NCI-H748 treated with DMSO at 0.1 percent for 48 hours (cell line): ENCODE results near the gene LTBP2.

Experiments
- DNase-seq: peaks from one replicate; lab custom pipeline; 2025; lab: John Stamatoyannopoulos, UW

LTBP2 gene

GRCh38 chr14:74571901-74572725 is 39.9 kb downstream of the LTBP2 start:
- DNase-seq, result no peak

GRCh38 chr14:74571441-74571841 is 40.6 kb downstream of the LTBP2 start:
- DNase-seq, result no peak

GRCh38 chr14:74570696-74571095 is 41.3 kb downstream of the LTBP2 start:
- DNase-seq, result no peak

GRCh38 chr14:74569806-74570591 is 42.0 kb downstream of the LTBP2 start:
- no peak for DNase-seq

GRCh38 chr14:74569387-74569786 is 42.6 kb downstream of the LTBP2 start:
- no peak for DNase-seq

- DNase-seq, result no peak
Measured at GRCh38 chr14:74568911-74569310, 43.1 kb downstream of the LTBP2 start.

GRCh38 chr14:74568380-74568649 is 43.7 kb downstream of the LTBP2 start:
- no peak for DNase-seq

- DNase-seq, result no peak
Measured at GRCh38 chr14:74567646-74568379, 44.2 kb downstream of the LTBP2 start.

GRCh38 chr14:74567219-74567618 is 44.8 kb downstream of the LTBP2 start:
- no peak for DNase-seq

- DNase-seq, result no peak
Measured at GRCh38 chr14:74566174-74567141, 45.6 kb downstream of the LTBP2 start.

GRCh38 chr14:74563586-74564159 is 48.4 kb downstream of the LTBP2 start:
- no peak for DNase-seq

GRCh38 chr14:74563233-74563585 is 48.8 kb downstream of the LTBP2 start:
- DNase-seq, result no peak

GRCh38 chr14:74562515-74563232 is 49.4 kb downstream of the LTBP2 start:
- no peak for DNase-seq

GRCh38 chr14:74558655-74559054 is 53.4 kb downstream of the LTBP2 start:
- no peak for DNase-seq

GRCh38 chr14:74557691-74558090 is 54.3 kb downstream of the LTBP2 start:
- no peak for DNase-seq

GRCh38 chr14:74555476-74556050 is 56.5 kb downstream of the LTBP2 start:
- no peak for DNase-seq

GRCh38 chr14:74554742-74555362 is 57.2 kb downstream of the LTBP2 start:
- no peak for DNase-seq

- no peak for DNase-seq
Measured at GRCh38 chr14:74552623-74553022, 59.4 kb downstream of the LTBP2 start.

- no peak for DNase-seq
Measured at GRCh38 chr14:74551431-74552371, 60.3 kb downstream of the LTBP2 start.
